ENCODE data around the gene BLCAP.
"Not testable (repeated sequence)": the region's sequence is repeated elsewhere in the genome, so short reads cannot be mapped to it uniquely, and the experiment has no call there.

The BLCAP gene

DNA sequence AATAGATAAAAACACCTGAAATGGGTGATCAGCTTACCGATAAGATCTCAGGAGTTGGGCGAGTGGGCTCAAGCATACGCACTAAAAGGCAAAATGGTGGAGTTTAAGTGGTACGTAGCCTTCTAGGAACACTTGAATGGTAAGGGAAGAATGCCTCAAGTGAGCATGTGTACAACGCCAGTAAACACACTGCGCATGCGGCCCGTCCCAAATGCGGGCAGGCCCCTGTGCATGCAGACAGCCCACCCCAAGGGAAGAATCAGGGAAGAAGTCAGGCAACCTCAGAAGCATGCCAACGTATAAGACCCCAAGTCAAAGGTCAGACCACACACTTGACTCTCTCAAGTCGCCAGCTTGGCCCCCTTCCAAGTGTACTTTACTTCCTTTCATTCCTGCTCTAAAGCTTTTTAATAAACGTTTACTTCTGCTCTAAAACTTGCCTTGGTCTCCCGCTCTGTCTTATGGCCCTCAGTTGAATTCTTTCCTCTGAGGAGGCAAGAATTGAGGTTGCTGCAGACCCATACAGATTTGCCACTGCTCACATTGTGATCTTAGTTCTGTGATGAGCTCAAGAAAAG is 27.1 kb upstream of the BLCAP start:
- H3K27me3 ChIP-seq (ENCODE audit: control insufficient read depth in 1 of 2, insufficient read depth in 2 of 2, low read length in 2 of 2); H3K36me3 ChIP-seq (ENCODE audit: control insufficient read depth in 2 of 2, insufficient read depth in 2 of 2, low read length in 2 of 2); H3K27ac ChIP-seq (ENCODE audit: low read length); H3K4me1 ChIP-seq (ENCODE audit: control insufficient read depth, insufficient read depth, low read length); H3K9ac ChIP-seq (ENCODE audit: low read length in 2 of 2); H3K4me3 ChIP-seq (ENCODE audit: low read length in 2 of 2); H3K9me3 ChIP-seq (ENCODE audit: control insufficient read depth in 2 of 2, low read length in 2 of 2): not testable (repeated sequence)

- Histone ChIP-seq H3K4me3 (ENCODE audit: low read length in 2 of 2) (no peak overlapping the region), H3K27ac (ENCODE audit: low read length) (no peak overlapping the region), H3K4me1 (ENCODE audit: control insufficient read depth, insufficient read depth, low read length) (no peaks in the 10 kb centered on the region), H3K9ac (ENCODE audit: low read length in 2 of 2) (no peak overlapping the region), H3K27me3 (ENCODE audit: control insufficient read depth in 1 of 2, insufficient read depth in 2 of 2, low read length in 2 of 2) (peaks cover 0 to 3% of the 10 kb centered on the region in 2 donors), H3K9me3 (ENCODE audit: control insufficient read depth in 2 of 2, low read length in 2 of 2) (no peaks in the 10 kb centered on the region), H3K36me3 (ENCODE audit: control insufficient read depth in 2 of 2, insufficient read depth in 2 of 2, low read length in 2 of 2) (no peaks in the 10 kb centered on the region)
Measured at GRCh38 chr20:37552415-37552814, 24.7 kb upstream of the BLCAP start.

GRCh38 chr20:37551660-37552059 is 24.0 kb upstream of the BLCAP start:
- H3K4me3 ChIP-seq (ENCODE audit: low read length in 2 of 2); H3K36me3 ChIP-seq (ENCODE audit: control insufficient read depth in 2 of 2, insufficient read depth in 2 of 2, low read length in 2 of 2): not testable (repeated sequence)

DNA sequence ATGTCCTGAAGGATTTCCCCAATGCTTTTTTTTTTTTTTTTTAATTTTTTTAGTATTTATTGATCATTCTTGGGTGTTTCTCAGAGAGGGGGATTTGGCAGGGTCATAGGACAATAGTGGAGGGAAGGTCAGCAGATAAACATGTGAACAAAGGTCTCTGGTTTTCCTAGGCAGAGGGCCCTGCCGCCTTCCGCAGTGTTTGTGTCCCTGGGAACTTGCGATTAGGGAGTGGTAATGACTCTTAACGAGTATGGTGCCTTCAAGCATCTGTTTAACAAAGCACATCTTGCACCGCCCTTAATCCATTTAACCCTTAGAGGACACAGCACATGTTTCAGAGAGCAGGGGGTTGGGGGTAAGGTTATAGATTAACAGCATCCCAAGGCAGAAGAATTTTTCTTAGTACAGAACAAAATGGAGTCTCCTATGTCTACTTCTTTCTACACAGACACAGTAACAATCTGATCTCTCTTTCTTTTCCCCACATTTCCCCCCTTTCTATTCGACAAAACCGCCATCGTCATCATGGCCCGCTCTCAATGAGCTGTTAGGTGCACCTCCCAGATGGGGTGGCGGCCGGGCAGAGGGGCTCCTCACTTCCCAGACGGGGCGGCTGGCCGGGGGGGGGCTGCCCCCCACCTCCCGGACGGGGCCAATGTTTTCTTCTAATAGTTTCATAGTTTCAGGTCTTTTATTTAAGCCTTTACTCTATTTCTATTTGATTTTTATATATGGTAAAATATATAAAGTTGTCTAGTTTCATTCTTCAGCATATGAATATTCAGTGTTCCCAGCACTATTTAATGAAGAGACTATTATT is 22.6 kb upstream of the BLCAP start:
- H3K27ac ChIP-seq (ENCODE audit: low read length); H3K9me3 ChIP-seq (ENCODE audit: control insufficient read depth in 2 of 2, low read length in 2 of 2); H3K36me3 ChIP-seq (ENCODE audit: control insufficient read depth in 2 of 2, insufficient read depth in 2 of 2, low read length in 2 of 2); H3K27me3 ChIP-seq (ENCODE audit: control insufficient read depth in 1 of 2, insufficient read depth in 2 of 2, low read length in 2 of 2); H3K9ac ChIP-seq (ENCODE audit: low read length in 2 of 2); H3K4me3 ChIP-seq (ENCODE audit: low read length in 2 of 2); H3K4me1 ChIP-seq (ENCODE audit: control insufficient read depth, insufficient read depth, low read length): not testable (repeated sequence)

More at GRCh38 chr20:37551660-37552059, 24.0 kb upstream of the BLCAP start:
- not testable (repeated sequence) for H3K4me1 ChIP-seq (ENCODE audit: control insufficient read depth, insufficient read depth, low read length); H3K27ac ChIP-seq (ENCODE audit: low read length); H3K9me3 ChIP-seq (ENCODE audit: control insufficient read depth in 2 of 2, low read length in 2 of 2); H3K9ac ChIP-seq (ENCODE audit: low read length in 2 of 2); H3K27me3 ChIP-seq (ENCODE audit: control insufficient read depth in 1 of 2, insufficient read depth in 2 of 2, low read length in 2 of 2)

- no peaks in the 10 kb centered on the region for H3K36me3 ChIP-seq (ENCODE audit: control insufficient read depth in 2 of 2, insufficient read depth in 2 of 2, low read length in 2 of 2)
- H3K9me3 ChIP-seq (ENCODE audit: control insufficient read depth in 2 of 2, low read length in 2 of 2): no peaks in the 10 kb centered on the region
- H3K4me3 ChIP-seq (ENCODE audit: low read length in 2 of 2): no peak overlapping the region
- no peak overlapping the region for H3K9ac ChIP-seq (ENCODE audit: low read length in 2 of 2)
- H3K27ac ChIP-seq (ENCODE audit: low read length): no peak overlapping the region
- H3K27me3 ChIP-seq (ENCODE audit: control insufficient read depth in 1 of 2, insufficient read depth in 2 of 2, low read length in 2 of 2): peaks cover 0 to 3% of the 10 kb centered on the region in 2 donors
- no peaks in the 10 kb centered on the region for H3K4me1 ChIP-seq (ENCODE audit: control insufficient read depth, insufficient read depth, low read length)
Measured at GRCh38 chr20:37547912-37548311, 20.2 kb upstream of the BLCAP start.

DNA sequence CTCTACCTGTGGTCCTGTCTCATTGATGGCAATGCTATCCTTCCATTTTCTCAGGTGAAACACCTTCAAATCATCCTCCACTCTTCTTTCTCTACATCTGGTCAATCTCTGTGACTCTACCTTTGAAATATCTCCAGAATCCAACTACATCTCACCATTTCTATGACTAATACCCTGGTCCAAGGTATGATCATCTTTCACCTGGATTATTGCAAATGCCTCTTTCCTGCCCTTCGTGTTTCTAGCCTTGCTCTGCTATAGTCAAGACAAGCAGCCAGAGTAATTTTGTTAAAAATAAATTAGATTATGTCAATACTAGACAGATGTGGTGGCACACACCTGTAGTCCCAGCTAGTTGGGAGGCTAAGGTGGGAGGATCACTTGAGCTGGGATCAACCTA is 17.8 kb upstream of the BLCAP start:
- no peak overlapping the region for H3K27ac ChIP-seq (ENCODE audit: low read length)
- H3K36me3 ChIP-seq (ENCODE audit: control insufficient read depth in 2 of 2, insufficient read depth in 2 of 2, low read length in 2 of 2): no peaks in the 10 kb centered on the region

GRCh38 chr20:37544386-37544785 is 16.7 kb upstream of the BLCAP start:
- Histone ChIP-seq H3K27me3 (ENCODE audit: control insufficient read depth in 1 of 2, insufficient read depth in 2 of 2, low read length in 2 of 2) (peaks cover 0 to 3% of the 10 kb centered on the region in 2 donors), H3K36me3 (ENCODE audit: control insufficient read depth in 2 of 2, insufficient read depth in 2 of 2, low read length in 2 of 2) (no peaks in the 10 kb centered on the region), H3K9me3 (ENCODE audit: control insufficient read depth in 2 of 2, low read length in 2 of 2) (no peaks in the 10 kb centered on the region), H3K4me3 (ENCODE audit: low read length in 2 of 2) (no peak overlapping the region), H3K9ac (ENCODE audit: low read length in 2 of 2) (no peak overlapping the region), H3K4me1 (ENCODE audit: control insufficient read depth, insufficient read depth, low read length) (no peaks in the 10 kb centered on the region), H3K27ac (ENCODE audit: low read length) (no peak overlapping the region)

More for the DNA sequence above, 17.8 kb upstream of the BLCAP start:
- Histone ChIP-seq H3K4me3 (ENCODE audit: low read length in 2 of 2) (no peak overlapping the region), H3K27me3 (ENCODE audit: control insufficient read depth in 1 of 2, insufficient read depth in 2 of 2, low read length in 2 of 2) (peaks cover 0 to 3% of the 10 kb centered on the region in 2 donors), H3K9me3 (ENCODE audit: control insufficient read depth in 2 of 2, low read length in 2 of 2) (no peaks in the 10 kb centered on the region), H3K9ac (ENCODE audit: low read length in 2 of 2) (no peak overlapping the region), H3K4me1 (ENCODE audit: control insufficient read depth, insufficient read depth, low read length) (no peaks in the 10 kb centered on the region)

DNA sequence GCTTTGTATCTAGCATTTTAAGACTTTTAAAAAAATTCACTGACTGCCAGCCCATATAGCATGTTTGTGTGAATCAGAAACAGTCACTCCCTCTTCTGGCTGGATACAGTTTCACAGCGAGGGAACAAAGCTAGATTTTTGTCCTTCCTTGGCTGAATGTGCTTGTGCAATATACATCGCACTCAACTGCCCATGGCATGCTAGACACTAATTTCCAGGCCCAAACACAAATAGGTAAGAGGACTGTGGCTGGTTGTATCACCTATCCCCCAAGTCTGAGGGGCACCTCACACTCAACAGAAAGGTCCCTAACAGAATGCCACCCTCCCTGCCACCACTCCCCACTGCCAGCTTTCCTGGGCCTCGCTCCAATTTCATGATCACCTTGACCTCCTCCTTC is 16.2 kb upstream of the BLCAP start:
- Histone ChIP-seq H3K4me3 (ENCODE audit: low read length in 2 of 2) (no peak overlapping the region), H3K27ac (ENCODE audit: low read length) (no peak overlapping the region), H3K9me3 (ENCODE audit: control insufficient read depth in 2 of 2, low read length in 2 of 2) (no peaks in the 10 kb centered on the region), H3K27me3 (ENCODE audit: control insufficient read depth in 1 of 2, insufficient read depth in 2 of 2, low read length in 2 of 2) (peaks cover 0 to 3% of the 10 kb centered on the region in 2 donors), H3K4me1 (ENCODE audit: control insufficient read depth, insufficient read depth, low read length) (no peaks in the 10 kb centered on the region), H3K9ac (ENCODE audit: low read length in 2 of 2) (no peak overlapping the region), H3K36me3 (ENCODE audit: control insufficient read depth in 2 of 2, insufficient read depth in 2 of 2, low read length in 2 of 2) (no peaks in the 10 kb centered on the region)

DNA sequence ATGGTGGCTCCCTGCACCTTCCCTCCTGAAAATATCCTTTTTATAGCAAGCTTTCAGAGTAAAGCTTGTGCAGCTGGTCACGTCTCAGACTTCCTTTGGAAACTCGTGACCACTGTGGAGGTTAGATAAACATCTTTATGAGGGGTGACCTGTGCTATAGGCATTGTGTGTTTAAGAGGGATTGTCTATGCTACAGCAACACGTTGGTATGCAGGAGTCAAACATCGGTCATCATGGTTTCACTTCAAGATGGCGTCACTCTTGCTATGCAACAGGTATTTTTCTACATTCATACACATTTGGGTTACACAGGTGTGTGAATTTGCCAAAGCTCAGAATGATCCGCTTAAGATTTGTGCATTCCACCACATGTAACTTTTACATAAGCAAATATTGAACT is 14.6 kb upstream of the BLCAP start:
- peaks cover 0 to 3% of the 10 kb centered on the region in 2 donors for H3K27me3 ChIP-seq (ENCODE audit: control insufficient read depth in 1 of 2, insufficient read depth in 2 of 2, low read length in 2 of 2)
- no peaks in the 10 kb centered on the region for H3K36me3 ChIP-seq (ENCODE audit: control insufficient read depth in 2 of 2, insufficient read depth in 2 of 2, low read length in 2 of 2)
- H3K4me3 ChIP-seq (ENCODE audit: low read length in 2 of 2): no peak overlapping the region
- H3K4me1 ChIP-seq (ENCODE audit: control insufficient read depth, insufficient read depth, low read length): no peaks in the 10 kb centered on the region
- no peaks in the 10 kb centered on the region for H3K9me3 ChIP-seq (ENCODE audit: control insufficient read depth in 2 of 2, low read length in 2 of 2)
- H3K27ac ChIP-seq (ENCODE audit: low read length): no peak overlapping the region
- no peak overlapping the region for H3K9ac ChIP-seq (ENCODE audit: low read length in 2 of 2)

GRCh38 chr20:37541326-37541725 is 13.7 kb upstream of the BLCAP start:
- no peaks in the 10 kb centered on the region for H3K36me3 ChIP-seq (ENCODE audit: control insufficient read depth in 2 of 2, insufficient read depth in 2 of 2, low read length in 2 of 2)
- H3K9me3 ChIP-seq (ENCODE audit: control insufficient read depth in 2 of 2, low read length in 2 of 2): no peaks in the 10 kb centered on the region
- H3K27me3 ChIP-seq (ENCODE audit: control insufficient read depth in 1 of 2, insufficient read depth in 2 of 2, low read length in 2 of 2): peaks cover 0 to 3% of the 10 kb centered on the region in 2 donors
- no peak overlapping the region for H3K9ac ChIP-seq (ENCODE audit: low read length in 2 of 2)
- H3K4me1 ChIP-seq (ENCODE audit: control insufficient read depth, insufficient read depth, low read length): no peaks in the 10 kb centered on the region
- H3K4me3 ChIP-seq (ENCODE audit: low read length in 2 of 2): no peak overlapping the region
- H3K27ac ChIP-seq (ENCODE audit: low read length): no peak overlapping the region

DNA sequence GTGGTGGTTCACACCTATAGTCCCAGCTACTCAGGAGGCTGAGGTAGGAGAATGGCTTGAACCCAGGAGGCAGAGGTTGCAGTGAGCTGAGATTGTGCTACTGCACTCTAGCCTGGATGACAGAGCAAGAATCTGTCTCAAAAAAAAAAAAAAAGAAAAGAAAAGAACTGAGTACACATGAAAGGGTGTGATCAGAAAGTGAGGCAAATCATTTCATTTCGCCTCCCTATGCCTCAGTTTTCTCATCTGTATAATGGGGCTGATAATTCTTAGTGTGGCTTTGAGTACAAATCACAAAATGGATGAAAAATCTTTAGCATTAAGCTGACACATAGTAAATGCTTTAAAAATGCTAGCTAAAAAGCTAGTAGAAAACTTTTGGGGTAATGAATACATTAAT is 13.2 kb upstream of the BLCAP start:
- not testable (repeated sequence) for H3K27me3 ChIP-seq (ENCODE audit: control insufficient read depth in 1 of 2, insufficient read depth in 2 of 2, low read length in 2 of 2); H3K9me3 ChIP-seq (ENCODE audit: control insufficient read depth in 2 of 2, low read length in 2 of 2); H3K27ac ChIP-seq (ENCODE audit: low read length); H3K9ac ChIP-seq (ENCODE audit: low read length in 2 of 2); H3K4me3 ChIP-seq (ENCODE audit: low read length in 2 of 2); H3K4me1 ChIP-seq (ENCODE audit: control insufficient read depth, insufficient read depth, low read length); H3K36me3 ChIP-seq (ENCODE audit: control insufficient read depth in 2 of 2, insufficient read depth in 2 of 2, low read length in 2 of 2)

Data from stomach smooth muscle (tissue), 2 donors.